HepG2 (cell line): ENCODE measurements around the gene TASP1. TPM values are rescaled to one million over a fixed set of nuclear protein-coding genes. Genes with fewer than 3 reads are reported as not detected.

Source experiments
- ATAC-seq: fragments of 200-7000 bp; cut with Tn5 transposase; 3 replicates; pipeline ENCODE4 v1.9.1; 2020; ENCODE audit warnings: mild to moderate bottlenecking, moderate library complexity
- BruUV-seq: library from RNA; stranded (reverse); fragments of 400-500 nt; replicated peaks from 2 replicates; lab custom pipeline; 2021; lab: Mats Ljungman, UMichigan
- CTCF ChIA-PET: fragments of 300-600 bp; formaldehyde crosslinking; extraction: SDS; loops from one replicate; lab custom pipeline; 2021; ENCODE audit warnings: low total read pairs, inconsistent platforms, low intra/inter-chr PET ratio; lab: Yijun Ruan, JAX
- POLR2A ChIA-PET: fragments of 350-600 bp; sonication (Branson Sonifier 250); formaldehyde crosslinking; loops from one replicate; lab custom pipeline; 2020; ENCODE audit warnings: antibody characterized with exemption, inconsistent platforms; lab: Yijun Ruan, JAX
- DNase-seq: peaks from one replicate; pipeline ENCODE4 v3.0.0-alpha.2; 2015; ENCODE audit warnings: low spot score
- FAIRE-seq: peaks from 3 replicates; lab custom pipeline; 2011; peaks lifted over from hg19 to GRCh38; lab: Jason Lieb, UNC
- H2AFZ ChIP-seq: one replicate; pipeline ENCODE4 v1.6.1; 2011; ENCODE audit warnings: low read length, inconsistent platforms
- H3K27ac ChIP-seq: fragments of 300-600 bp; 3 replicates; pipeline ENCODE4 v1.8.0; 2011; ENCODE audit warnings: mixed run types, mild to moderate bottlenecking, mixed read lengths, low read length, inconsistent platforms; ENCODE audit not compliant: insufficient read depth; ENCODE audit errors: extremely low read length
- H3K27me3 ChIP-seq, 2 experiments: fragments of 200-600 bp in 1 of 2; 2 replicates in 1 of 2; 3 replicates in 1 of 2; pipeline versions ENCODE4 v1.6.0 to v1.8.0; 2011; ENCODE audit warnings: low read length in 2 of 2, mild to moderate bottlenecking in 2 of 2, moderate library complexity in 2 of 2, inconsistent platforms in 1 of 2; ENCODE audit not compliant: insufficient read depth in 2 of 2, control insufficient read depth in 1 of 2
- H3K36me3 ChIP-seq, 2 experiments: fragments of 200-600 bp in 1 of 2; replicated peaks in 1 of 2; 2 replicates in 1 of 2; 3 replicates in 1 of 2; pipeline versions ENCODE4 v1.5.1 to v1.8.0; 2011; ENCODE audit warnings: low read length in 2 of 2, inconsistent platforms in 1 of 2; ENCODE audit not compliant: insufficient read depth in 2 of 2, control insufficient read depth in 1 of 2
- H3K4me1 ChIP-seq: 2 replicates; pipeline ENCODE4 v1.5.1; 2012; ENCODE audit warnings: low read length, inconsistent platforms; ENCODE audit not compliant: insufficient read depth
- H3K4me2 ChIP-seq: 2 replicates; pipeline ENCODE4 v1.6.0; 2011; ENCODE audit warnings: low read depth, low read length, inconsistent platforms
- H3K4me3 ChIP-seq, 3 experiments: fragments of 200-600 bp in 1 of 3; sonication (generic), shearing (Covaris generic) in 1 of 3; replicated peaks in 1 of 3; 2 replicates each; pipeline ENCODE4 v1.5.1; 2011 to 2016; ENCODE audit warnings: low read length in 3 of 3, inconsistent platforms in 2 of 3, low read depth in 2 of 3, mild to moderate bottlenecking in 2 of 3, control low read depth in 1 of 3, mixed read lengths in 1 of 3; ENCODE audit not compliant: insufficient read depth in 1 of 3
- H3K79me2 ChIP-seq: one replicate; pipeline ENCODE4 v1.6.1; 2011; ENCODE audit warnings: low read length, inconsistent platforms; ENCODE audit not compliant: insufficient read depth
- H3K9ac ChIP-seq: 2 replicates; pipeline ENCODE4 v1.6.0; 2011; ENCODE audit warnings: mild to moderate bottlenecking, low read depth, low read length, inconsistent platforms; ENCODE audit not compliant: insufficient read depth
- H3K9me3 ChIP-seq: 2 replicates; pipeline ENCODE4 v1.5.1; 2012; ENCODE audit warnings: mild to moderate bottlenecking, low read length
- H4K20me1 ChIP-seq: 2 replicates; pipeline ENCODE4 v1.6.0; 2011; ENCODE audit warnings: inconsistent platforms, mild to moderate bottlenecking, low read length, moderate library complexity; ENCODE audit not compliant: insufficient read depth
- ARID4A ChIP-seq: sonication (generic); formaldehyde crosslinking; IDR thresholded peaks from 2 replicates; pipeline ENCODE4 v1.5.0; 2020; ENCODE audit warnings: mild to moderate bottlenecking, missing genetic modification reagents, borderline replicate concordance
- BHLHE40 ChIP-seq: IDR thresholded peaks from 2 replicates; pipeline ENCODE4 v1.6.1; 2011; ENCODE audit warnings: low read length, improper control_type of control experiment
- CCDC6 ChIP-seq: sonication (generic); formaldehyde crosslinking; IDR thresholded peaks from 2 replicates; pipeline ENCODE4 v1.8.1; 2022; ENCODE audit warnings: mild to moderate bottlenecking, missing genetic modification reagents, moderate library complexity
- CEBPB ChIP-seq: IDR thresholded peaks from 2 replicates; pipeline ENCODE4 v1.6.1; 2011; ENCODE audit warnings: low read depth, low read length, improper control_type of control experiment, borderline replicate concordance
- MED13 ChIP-seq: sonication (generic); formaldehyde crosslinking; IDR thresholded peaks from 2 replicates; pipeline ENCODE4 v1.5.0; 2020; ENCODE audit warnings: missing genetic modification reagents
- MZF1 ChIP-seq: sonication (generic); formaldehyde crosslinking; IDR thresholded peaks from 2 replicates; pipeline ENCODE4 v1.8.1; 2023; ENCODE audit warnings: mild to moderate bottlenecking, missing genetic modification reagents, borderline replicate concordance
- PHF8 ChIP-seq: sonication (generic); formaldehyde crosslinking; IDR thresholded peaks from 2 replicates; pipeline ENCODE4 v1.5.0; 2020; ENCODE audit warnings: missing genetic modification reagents
- POLR2AphosphoS5 ChIP-seq: IDR thresholded peaks from 2 replicates; pipeline ENCODE4 v1.6.1; 2012; ENCODE audit warnings: low read depth, low read length
- REXO4 ChIP-seq: sonication (generic); formaldehyde crosslinking; IDR thresholded peaks from 2 replicates; pipeline ENCODE4 v1.8.0; 2022; ENCODE audit warnings: missing genetic modification reagents, mild to moderate bottlenecking, borderline replicate concordance
- SAFB2 ChIP-seq: sonication (generic); formaldehyde crosslinking; IDR thresholded peaks from 2 replicates; pipeline ENCODE4 v1.5.1; 2020; ENCODE audit warnings: missing genetic modification reagents, low read depth, mild to moderate bottlenecking, borderline replicate concordance
- SP4 ChIP-seq: sonication (generic); formaldehyde crosslinking; IDR thresholded peaks from 2 replicates; pipeline ENCODE4 v1.8.1; 2023; ENCODE audit warnings: mild to moderate bottlenecking, missing genetic modification reagents
- ZNF496 ChIP-seq: sonication (generic); formaldehyde crosslinking; IDR thresholded peaks from 2 replicates; pipeline ENCODE4 v1.8.1; 2023; ENCODE audit warnings: mild to moderate bottlenecking, moderate library complexity, missing genetic modification reagents; ENCODE audit not compliant: insufficient replicate concordance
- ZNF512B ChIP-seq: sonication (generic); formaldehyde crosslinking; IDR thresholded peaks from 2 replicates; pipeline ENCODE4 v1.5.1; 2020; ENCODE audit warnings: missing genetic modification reagents, mild to moderate bottlenecking, borderline replicate concordance
- ZNF569 ChIP-seq: sonication (generic); formaldehyde crosslinking; IDR thresholded peaks from 2 replicates; pipeline ENCODE4 v1.5.0; 2020; ENCODE audit warnings: mild to moderate bottlenecking, missing genetic modification reagents, moderate library complexity, borderline replicate concordance
- ZNF737 ChIP-seq: sonication (generic); formaldehyde crosslinking; IDR thresholded peaks from 2 replicates; pipeline ENCODE4 v1.5.0; 2020; ENCODE audit warnings: missing genetic modification reagents, mild to moderate bottlenecking, borderline replicate concordance
- ZNF784 ChIP-seq: sonication (generic); formaldehyde crosslinking; IDR thresholded peaks from 2 replicates; pipeline ENCODE4 v1.5.1; 2020; ENCODE audit warnings: missing genetic modification reagents, mild to moderate bottlenecking, borderline replicate concordance
- WGBS: methylation state at CpG from one replicate; pipeline ENCODE4 v1.1.6; 2017; ENCODE audit warnings: low lambda C conversion rate; 5-methylcytosine and 5-hydroxymethylcytosine counted together
- in situ Hi-C: cut with HindIII; loops from 2 replicates; pipeline ENCODE4 v1.10.0; 2017; ENCODE audit warnings: low pct_unique_long_range_greater_than_20kb; ENCODE audit not compliant: extremely low pct_ligation_motif_present
- intact Hi-C: fragments of 100-400 bp; cut with micrococcal nuclease; formaldehyde crosslinking; loops from one replicate; pipeline ENCODE4 v1.10.0; 2022; ENCODE audit not compliant: unreplicated experiment
- polyA plus RNA-seq, 8 experiments: library from polyadenylated mRNA; depleted of rRNA in 3 of 8; stranded (reverse) in 7 of 8; unstranded in 1 of 8; fragments of >200 nt; fragmentation: Illumina TruSeq in 4 of 8; extraction: Trizol in 4 of 8; gene quantifications; 2 replicates each; pipeline versions ENCODE4 v1.2.1 to v1.2.3, GENCODE V29; 2011 to 2016; ENCODE audit warnings: low read depth in 4 of 8, missing spikeins in 1 of 8, mixed read lengths in 1 of 8; ENCODE audit not compliant: insufficient read depth in 1 of 8
- total RNA-seq, 5 experiments: library from RNA; depleted of rRNA; stranded (reverse); fragments of >200 nt; fragmentation: Illumina TruSeq; extraction: Trizol; gene quantifications; 2 replicates each; pipeline ENCODE4 v1.2.3, GENCODE V29; 2016; ENCODE audit warnings: low read depth in 1 of 5

TASP1 gene
- total and polyA plus RNA-seq, 2 of the 13 experiments (the other 11 are each of a cell fraction or from before 2014, with no cell fraction given) = 10.0 to 25.2 TPM

- in situ Hi-C loops = no loop called here
- H3K27ac ChIP-seq = no peak overlapping the region
- TF ChIP-seq ZNF512B = no peak
- TF ChIP-seq POLR2AphosphoS5 = no peak
- TF ChIP-seq ZNF784 = no peak
- no peak for TF ChIP-seq ZNF569 (CRISPR knock-in tag)
- no peak for TF ChIP-seq REXO4 (CRISPR knock-in tag)
- TF ChIP-seq SP4 = no peak
- TF ChIP-seq MZF1 (CRISPR knock-in tag) = no peak
- TF ChIP-seq CEBPB = no peak
- no peak for TF ChIP-seq CCDC6
- no peak for TF ChIP-seq SAFB2 (CRISPR knock-in tag)
- TF ChIP-seq PHF8 (CRISPR knock-in tag) = no peak
- no peak for TF ChIP-seq BHLHE40
- no peak for TF ChIP-seq MED13 (CRISPR knock-in tag)
- no peak for TF ChIP-seq ZNF496 (CRISPR knock-in tag)
- TF ChIP-seq ARID4A (CRISPR knock-in tag) = no peak
- no peak for TF ChIP-seq ZNF737 (CRISPR knock-in tag)
Measured at GRCh38 chr20:13348311-13349234, 290.2 kb downstream of the TASP1 start.

More at GRCh38 chr20:13348311-13349234, 290.2 kb downstream of the TASP1 start:
- POLR2A ChIA-PET = no interaction called here
- Histone ChIP-seq H4K20me1 (no peaks in the 10 kb centered on the region), H3K27me3 (no peaks in the 10 kb centered on the region), H3K4me1 (peaks cover 19% of the 10 kb centered on the region), H3K9me3 (no peaks in the 10 kb centered on the region), H3K79me2 (no peaks in the 10 kb centered on the region), H3K4me2 (no peak overlapping the region), H3K4me3 (no peak overlapping the region), H3K36me3 (no peaks in the 10 kb centered on the region), H2AFZ (no peak overlapping the region), H3K9ac (no peak overlapping the region)
- CTCF ChIA-PET = no interaction called here
- FAIRE-seq (no peak), DNase-seq (no peak), ATAC-seq (no peak)
- 82% methylated on average over 9 of the region's 9 CpGs for WGBS
- intact Hi-C loops = no loop called here
- no TSS peak for BruUV-seq
